ENCODE results near the gene AGAP1.

DNA sequence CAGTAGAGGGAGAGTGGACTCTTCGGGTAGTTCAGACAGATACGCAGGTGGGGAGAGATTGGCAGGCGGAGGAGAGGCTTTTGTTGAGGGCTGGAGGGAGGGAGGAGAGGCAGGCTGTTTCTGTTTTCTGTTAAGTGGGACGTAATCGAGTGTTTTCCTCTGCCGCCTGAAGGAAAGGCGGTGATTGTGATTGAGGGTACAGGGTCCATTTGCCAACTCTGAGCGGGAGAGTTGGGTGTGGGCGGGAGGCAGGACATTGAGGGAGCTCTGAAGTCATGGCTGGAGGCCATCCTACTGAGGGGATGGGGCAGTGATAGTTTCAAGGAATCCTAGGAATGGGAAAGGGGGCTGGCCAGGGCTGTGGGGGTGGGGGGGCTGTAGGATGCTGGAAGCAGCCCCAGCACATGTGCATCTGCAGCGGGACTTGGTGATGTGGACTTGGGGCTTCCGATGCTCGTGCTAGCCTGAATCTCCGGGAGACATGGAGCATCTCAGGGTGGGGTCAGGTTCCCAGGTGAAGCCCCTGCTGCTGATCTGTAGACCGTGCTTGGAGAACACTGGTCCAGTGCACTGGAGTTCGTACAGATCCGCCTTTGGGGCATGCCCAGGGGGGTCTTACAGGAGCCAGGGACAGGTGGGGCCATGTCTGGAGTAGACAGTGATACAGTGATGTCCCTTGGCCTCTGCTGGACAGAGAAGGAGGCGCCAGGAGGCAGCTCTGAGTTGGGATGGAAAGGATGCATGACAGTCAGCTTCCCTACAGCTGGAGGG lies 167.5 kb downstream of the AGAP1 start:
- TF ChIP-seq CTCF (IDR thresholded peaks at IDR 0.05) (no peak), POLR2A (IDR thresholded peaks at IDR 0.05) (no peak)

Measured in right lobe of liver (tissue), 4 donors.